Keratinocyte (primary cell): ENCODE measurements around the gene ABI3BP. TPM values are rescaled to one million over a fixed set of nuclear protein-coding genes. Genes with fewer than 3 reads are reported as not detected.

ENCODE experiments used
- DNase-seq: peaks from one replicate; pipeline ENCODE4 v3.0.0-alpha.2; 2011; ENCODE audit warnings: low read depth, missing footprints, low spot score
- FAIRE-seq: peaks from 2 replicates; lab custom pipeline; 2011; peaks lifted over from hg19 to GRCh38; lab: Jason Lieb, UNC
- H2AFZ ChIP-seq: 2 replicates; pipeline ENCODE4 v1.6.0; 2012; ENCODE audit warnings: low read length, control low read depth, inconsistent platforms; ENCODE audit not compliant: control insufficient read depth
- H3K27ac ChIP-seq: 2 replicates; pipeline ENCODE4 v1.5.1; 2011; ENCODE audit warnings: low read length; ENCODE audit not compliant: control insufficient read depth, insufficient read depth
- H3K27me3 ChIP-seq: 3 replicates; pipeline ENCODE4 v1.6.0; 2011; ENCODE audit warnings: low read length; ENCODE audit not compliant: control insufficient read depth, insufficient read depth; ENCODE audit errors: extremely low read depth
- H3K36me3 ChIP-seq, 2 experiments: 2 replicates in 1 of 2; 3 replicates in 1 of 2; pipeline ENCODE4 v1.5.1; 2011; ENCODE audit warnings: low read length in 2 of 2, mild to moderate bottlenecking in 1 of 2; ENCODE audit not compliant: control insufficient read depth in 2 of 2, insufficient read depth in 2 of 2; ENCODE audit errors: extremely low read depth in 1 of 2
- H3K4me1 ChIP-seq: 3 replicates; pipeline ENCODE4 v1.5.1; 2011; ENCODE audit warnings: low read length; ENCODE audit not compliant: control insufficient read depth, insufficient read depth; ENCODE audit errors: extremely low read depth
- H3K4me2 ChIP-seq: 3 replicates; pipeline ENCODE4 v1.6.0; 2011; ENCODE audit warnings: low read depth, low read length; ENCODE audit not compliant: control insufficient read depth, insufficient read depth; ENCODE audit errors: extremely low read depth
- H3K4me3 ChIP-seq, 3 experiments: fragments of 200-600 bp in 1 of 3; sonication (generic) in 1 of 3; 2 replicates in 2 of 3; 3 replicates in 1 of 3; pipeline ENCODE4 v1.5.1; 2011 to 2016; ENCODE audit warnings: low read length in 3 of 3, mild to moderate bottlenecking in 3 of 3, control low read depth in 2 of 3, inconsistent platforms in 1 of 3, low read depth in 1 of 3, mixed read lengths in 1 of 3, mixed run types in 1 of 3, moderate library complexity in 1 of 3; ENCODE audit not compliant: control insufficient read depth in 2 of 3, insufficient read depth in 2 of 3; ENCODE audit errors: extremely low read depth in 1 of 3
- H3K79me2 ChIP-seq: 2 replicates; pipeline ENCODE4 v1.6.0; 2012; ENCODE audit warnings: low read length; ENCODE audit not compliant: control insufficient read depth, insufficient read depth
- H3K9ac ChIP-seq: 3 replicates; pipeline ENCODE4 v1.6.0; 2011; ENCODE audit warnings: low read length; ENCODE audit not compliant: control insufficient read depth, insufficient read depth; ENCODE audit errors: extremely low read depth
- H3K9me1 ChIP-seq: 3 replicates; pipeline ENCODE4 v1.6.0; 2011; ENCODE audit warnings: low read length; ENCODE audit not compliant: control insufficient read depth, insufficient read depth; ENCODE audit errors: extremely low read depth
- H3K9me3 ChIP-seq: 2 replicates; pipeline ENCODE4 v1.5.1; 2012; ENCODE audit warnings: low read depth, low read length; ENCODE audit not compliant: control insufficient read depth
- H4K20me1 ChIP-seq: 3 replicates; pipeline ENCODE4 v1.6.0; 2011; ENCODE audit warnings: low read length; ENCODE audit not compliant: control insufficient read depth, insufficient read depth; ENCODE audit errors: extremely low read depth
- CTCF ChIP-seq, 3 experiments: IDR thresholded peaks in 1 of 3; conservative IDR thresholded peaks in 1 of 3; optimal IDR thresholded peaks in 1 of 3; 2 replicates in 2 of 3; 3 replicates in 1 of 3; pipeline versions ENCODE3 to v1.5.1; 2011; ENCODE audit warnings: low read length in 3 of 3, mild to moderate bottlenecking in 3 of 3, moderate library complexity in 2 of 3, control low read depth in 1 of 3, inconsistent platforms in 1 of 3; ENCODE audit not compliant: insufficient read depth in 2 of 3; ENCODE audit errors: extremely low read depth in 1 of 3
- EZH2 ChIP-seq: IDR thresholded peaks from one replicate; pipeline ENCODE4 v1.6.1; 2012; ENCODE audit warnings: inconsistent platforms, mild to moderate bottlenecking, low read length, moderate library complexity
- dilution Hi-C: fragments of 300-500 bp; cut with MboI; formaldehyde crosslinking; loops from one replicate; pipeline ENCODE4 v1.7.0; 2020; ENCODE audit warnings: low sequenced_read_pairs; ENCODE audit not compliant: extremely low pct_ligation_motif_present
- polyA plus RNA-seq, 5 experiments: library from polyadenylated mRNA; depleted of rRNA in 3 of 5; stranded (reverse) in 3 of 5; stranded (forward) in 1 of 5; unstranded in 1 of 5; fragments of >200 nt; gene quantifications; 1 replicate in 1 of 5; 2 replicates in 3 of 5; 3 replicates in 1 of 5; pipeline versions ENCODE4 v1.2.1 to v1.2.3, GENCODE V29; 2011 to 2012; ENCODE audit warnings: missing spikeins in 2 of 5, low read depth in 1 of 5, low replicate concordance in 1 of 5

Gene ABI3BP
- polyA plus RNA-seq, 1 donor (not counting 4 experiments of a cell fraction or from before 2014, with no cell fraction given), result 0.59 TPM

GRCh38 chr3:101036213-101036618 is 43.0 kb upstream of the ABI3BP start:
- Histone ChIP-seq H3K36me3 (no peaks in the 10 kb centered on the region), H3K4me1 (peaks cover 38% of the 10 kb centered on the region), H3K79me2 (no peaks in the 10 kb centered on the region), H4K20me1 (no peaks in the 10 kb centered on the region), H3K9me1 (no peaks in the 10 kb centered on the region), H3K27me3 (no peaks in the 10 kb centered on the region), H3K9me3 (peaks cover 7% of the 10 kb centered on the region), H2AFZ (no peak overlapping the region), H3K27ac (peak overlapping the region; percentile 78), H3K4me2 (peak overlapping the region; percentile 33), H3K9ac (peak overlapping the region; percentile 0), H3K4me3 (no peak overlapping the region)
- FAIRE-seq (peak; percentile 98), DNase-seq (peak; percentile 75)
- no peak for TF ChIP-seq EZH2
- no peak for TF ChIP-seq CTCF (optimal IDR thresholded peaks at IDR 0.05 in 1 of 3, IDR thresholded peaks at IDR 0.05 in 1 of 3, conservative IDR thresholded peaks at IDR 0.05 in 1 of 3; ENCODE audit: extremely low read depth in 1 of 3, insufficient read depth in 2 of 3, low read length in 3 of 3)
- dilution Hi-C loops, result no loop called here

GRCh38 chr3:101027286-101027685 is 34.1 kb upstream of the ABI3BP start:
- Histone ChIP-seq H3K27me3 (no peaks in the 10 kb centered on the region), H3K9me3 (no peaks in the 10 kb centered on the region), H2AFZ (no peak overlapping the region), H3K36me3 (no peaks in the 10 kb centered on the region), H3K4me2 (no peak overlapping the region), H3K4me1 (peaks cover 4% of the 10 kb centered on the region), H3K9ac (no peak overlapping the region), H3K9me1 (no peaks in the 10 kb centered on the region), H4K20me1 (no peaks in the 10 kb centered on the region), H3K27ac (no peak overlapping the region), H3K4me3 (no peak overlapping the region), H3K79me2 (no peaks in the 10 kb centered on the region)
- DNase-seq (no peak), FAIRE-seq (no peak)
- TF ChIP-seq CTCF (optimal IDR thresholded peaks at IDR 0.05 in 1 of 3, IDR thresholded peaks at IDR 0.05 in 1 of 3, conservative IDR thresholded peaks at IDR 0.05 in 1 of 3; ENCODE audit: extremely low read depth in 1 of 3, insufficient read depth in 2 of 3, low read length in 3 of 3) (no peak), EZH2 (no peak)
- dilution Hi-C loops, result no loop called here
